ENCODE measurements around the gene CRHBP.

- TF ChIP-seq CTCF (IDR thresholded peaks at IDR 0.05; ENCODE audit: extremely low read depth in 1 of 2, insufficient read depth in 1 of 2, low read depth in 1 of 2, low read length in 2 of 2) (no peak), POLR2AphosphoS5 (IDR thresholded peaks at IDR 0.05; ENCODE audit: insufficient read depth, low read depth, low read length) (no peak), POLR2A (IDR thresholded peaks at IDR 0.05; ENCODE audit: low read depth, low read length) (no peak), MAX (IDR thresholded peaks at IDR 0.05; ENCODE audit: insufficient read depth, insufficient read length) (no peak), EZH2 (IDR thresholded peaks at IDR 0.05; ENCODE audit: borderline replicate concordance, low read depth, low read length, severe bottlenecking) (no peak), JUN (IDR thresholded peaks at IDR 0.05; ENCODE audit: borderline replicate concordance, insufficient read depth, insufficient read length, low read depth) (no peak), FOS (IDR thresholded peaks at IDR 0.05; ENCODE audit: borderline replicate concordance, insufficient read depth, low read length) (no peak)
Observed at GRCh38 chr5:76974785-76975184, 21.9 kb downstream of the CRHBP start.
